Stomach (tissue), 9 donors: ENCODE measurements around the gene ELAVL2. TPM values are rescaled to one million over a fixed set of nuclear protein-coding genes. Genes with fewer than 3 reads are reported as not detected.

Experiments
- DNase-seq, 2 donors: peaks; one replicate each; pipeline versions ENCODE4 v3.0.0 to v3.0.0-alpha.2; 2013 to 2019
- H3K27ac ChIP-seq, 5 donors: fragments of 200-600 bp in 4 of 5; sonication (generic) in 4 of 5; one replicate each; pipeline ENCODE4 v1.5.1; 2013 to 2019; ENCODE audit warnings: mild to moderate bottlenecking in 1 of 5, moderate library complexity in 1 of 5
- H3K27me3 ChIP-seq, 3 donors: fragments of 200-600 bp; sonication (generic); one replicate each; pipeline ENCODE4 v1.5.1; 2017 to 2019; ENCODE audit warnings: mixed run types in 1 of 3
- H3K36me3 ChIP-seq, 4 donors: fragments of 200-600 bp; sonication (generic); 1 replicate in 3 of 4; 2 replicates in 1 of 4; pipeline ENCODE4 v1.5.1; 2016 to 2019
- H3K4me1 ChIP-seq, 4 donors: fragments of 200-600 bp; sonication (generic); one replicate each; pipeline ENCODE4 v1.5.1; 2016 to 2019
- H3K4me3 ChIP-seq, 4 donors: fragments of 200-600 bp; sonication (generic) in 3 of 4; one replicate each; pipeline ENCODE4 v1.5.1; 2016 to 2019; ENCODE audit warnings: mild to moderate bottlenecking in 1 of 4
- H3K9me3 ChIP-seq, 4 donors: fragments of 200-600 bp; sonication (generic); one replicate each; pipeline ENCODE4 v1.5.1; 2016 to 2019
- CTCF ChIP-seq, 7 experiments: fragments of 450-650 bp in 4 of 7; fragments of 200-600 bp in 3 of 7; sonication (generic) in 3 of 7; IDR thresholded peaks; one replicate each; pipeline ENCODE4 v1.5.1; 2016 to 2019; ENCODE audit warnings: antibody characterized with exemption in 7 of 7, control low read depth in 2 of 7, mild to moderate bottlenecking in 1 of 7
- EP300 ChIP-seq: sonication (generic); formaldehyde crosslinking; IDR thresholded peaks from one replicate; pipeline ENCODE4 v1.6.1; 2017; ENCODE audit warnings: antibody characterized with exemption
- POLR2A ChIP-seq, 4 donors: fragments of 450-650 bp; IDR thresholded peaks; one replicate each; pipeline ENCODE4 v1.6.1; 2016; ENCODE audit warnings: antibody characterized with exemption in 4 of 4, control low read depth in 2 of 4, mild to moderate bottlenecking in 1 of 4, moderate library complexity in 1 of 4
- POLR2AphosphoS5 ChIP-seq, 3 donors: sonication (generic); formaldehyde crosslinking; IDR thresholded peaks; one replicate each; pipeline ENCODE4 v1.6.1; 2016; ENCODE audit warnings: antibody characterized with exemption in 3 of 3
- WGBS, 5 donors: extraction: QIAGEN DNeasy Blood & Tissue Kit in 3 of 5; methylation state at CpG; one replicate each; pipeline versions ENCODE4 v1.1.5 to v1.1.7; 2013 to 2018; 5-methylcytosine and 5-hydroxymethylcytosine counted together
- intact Hi-C: fragments of 100-400 bp; cut with DNase I; formaldehyde crosslinking; loops from one replicate; pipeline ENCODE4 v1.15.1; 2023; ENCODE audit warnings: low total_unique reads
- polyA plus RNA-seq, 3 donors: library from polyadenylated mRNA; stranded (reverse); fragments of 200-250 nt; gene quantifications; one replicate each; pipeline ENCODE4 v1.2.3, GENCODE V29; 2013
- total RNA-seq, 5 donors: library from RNA; depleted of rRNA; stranded (reverse); fragments of >200 nt; gene quantifications; one replicate each; pipeline versions ENCODE4 v1.1.0 to v1.2.3, GENCODE V29; 2014 to 2016
- donor health status: healthy with polysubstance abuse.
- donor health status: Bipolar disorder and iron deficiency.
- donor health status: healthy.

ELAVL2 gene
- total and polyA plus RNA-seq, 8 donors = 0.06 to 1.1 (median 0.18) TPM; not detected in 5

DNA sequence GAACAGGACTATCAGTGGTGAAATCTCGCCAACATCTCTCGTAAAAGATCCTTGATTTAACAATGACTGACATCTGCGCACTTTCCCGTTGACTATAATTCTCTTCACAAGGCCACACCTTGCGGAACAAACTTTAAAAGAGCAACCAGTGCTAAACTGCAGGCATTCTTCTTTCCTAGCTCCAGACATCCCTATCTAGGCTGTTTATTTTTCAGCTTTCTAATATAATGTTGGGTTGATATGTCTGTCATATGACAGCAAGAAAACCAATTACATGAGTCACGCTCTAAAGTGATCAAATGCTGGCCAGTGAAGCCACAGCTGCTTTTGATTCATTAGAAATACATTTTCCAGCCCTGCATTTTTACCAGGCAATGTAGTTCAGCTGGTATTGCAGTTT lies 162.5 kb downstream of the ELAVL2 start:
- 80 to 86% (median 85%) methylated on average over 6 of the region's 6 CpGs for WGBS, 5 donors
- no peak for DNase-seq
- TF ChIP-seq POLR2AphosphoS5 (IDR thresholded peaks at IDR 0.05) (no peak), CTCF (IDR thresholded peaks at IDR 0.05) (no peak), EP300 (no peak), POLR2A (IDR thresholded peaks at IDR 0.05) (no peak)
- Histone ChIP-seq H3K27ac (no peak overlapping the region), H3K4me3 (no peak overlapping the region), H3K9me3 (no peaks in the 10 kb centered on the region), H3K4me1 (no peaks in the 10 kb centered on the region), H3K36me3 (no peaks in the 10 kb centered on the region), H3K27me3 (no peaks in the 10 kb centered on the region)
- intact Hi-C loops = no loop called here

- H3K27me3 ChIP-seq = no peaks in the 10 kb centered on the region
- H3K27ac ChIP-seq = no peak overlapping the region
- TF ChIP-seq POLR2AphosphoS5 (IDR thresholded peaks at IDR 0.05) (no peak), POLR2A (IDR thresholded peaks at IDR 0.05) (no peak), EP300 (no peak), CTCF (IDR thresholded peaks at IDR 0.05) (no peak)
- intact Hi-C loops = no loop called here
- no peaks in the 10 kb centered on the region for H3K4me1 ChIP-seq
- no peaks in the 10 kb centered on the region for H3K9me3 ChIP-seq
- no peak for DNase-seq
- no peak overlapping the region for H3K4me3 ChIP-seq
- H3K36me3 ChIP-seq = no peaks in the 10 kb centered on the region
- WGBS, 5 donors = 82 to 93% (median 87%) methylated on average over 2 of the region's 2 CpGs
These were observed 162.9 kb downstream of the ELAVL2 start for GRCh38 chr9:23663125-23663524.

DNA sequence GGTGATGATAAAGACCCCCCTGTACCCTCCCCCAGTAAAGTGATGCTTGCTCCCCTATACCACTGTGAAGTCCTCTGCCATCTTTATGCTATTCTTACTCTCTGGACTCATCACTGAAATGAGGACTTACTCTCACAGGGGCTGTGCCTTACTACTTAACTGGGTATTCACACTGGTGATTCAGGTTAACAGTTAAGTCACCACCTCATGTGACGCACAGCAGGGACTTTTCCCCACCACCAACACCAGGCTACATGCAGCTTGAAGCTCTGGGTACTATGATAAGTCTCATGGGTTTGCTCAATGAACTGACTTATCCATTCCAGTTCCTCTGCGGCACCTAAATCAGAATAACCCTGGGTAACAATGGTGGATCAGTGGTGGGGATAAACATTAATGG lies 163.7 kb downstream of the ELAVL2 start:
- no peak for TF ChIP-seq EP300
- TF ChIP-seq POLR2A (IDR thresholded peaks at IDR 0.05) = no peak
- TF ChIP-seq POLR2AphosphoS5 (IDR thresholded peaks at IDR 0.05) = no peak
- no peak for TF ChIP-seq CTCF (IDR thresholded peaks at IDR 0.05)
- H3K27me3 ChIP-seq = no peaks in the 10 kb centered on the region

GRCh38 chr9:23659346-23660006 lies 166.6 kb downstream of the ELAVL2 start:
- H3K36me3 ChIP-seq = no peaks in the 10 kb centered on the region
- no peak for DNase-seq
- intact Hi-C loops = no loop called here
- no peaks in the 10 kb centered on the region for H3K27me3 ChIP-seq
- 31 to 43% (median 39%) methylated on average over 6 of the region's 6 CpGs for WGBS, 5 donors
- H3K27ac ChIP-seq = no peak overlapping the region
- H3K9me3 ChIP-seq = no peaks in the 10 kb centered on the region
- no peaks in the 10 kb centered on the region for H3K4me1 ChIP-seq
- no peak for TF ChIP-seq POLR2AphosphoS5 (IDR thresholded peaks at IDR 0.05)
- no peak for TF ChIP-seq POLR2A (IDR thresholded peaks at IDR 0.05)
- no peak for TF ChIP-seq EP300
- TF ChIP-seq CTCF (IDR thresholded peaks at IDR 0.05) = no peak
- no peak overlapping the region for H3K4me3 ChIP-seq

More for the DNA sequence above, 163.7 kb downstream of the ELAVL2 start:
- 89 to 96% (median 91%) methylated on average over 2 of the region's 2 CpGs for WGBS, 5 donors
- intact Hi-C loops = no loop called here
- DNase-seq = no peak
- Histone ChIP-seq H3K4me3 (no peak overlapping the region), H3K9me3 (no peaks in the 10 kb centered on the region), H3K27ac (no peak overlapping the region), H3K36me3 (no peaks in the 10 kb centered on the region), H3K4me1 (no peaks in the 10 kb centered on the region)
